PC-9 (cell line): ENCODE measurements around the gene KCNMB2. TPM values are rescaled to one million over a fixed set of nuclear protein-coding genes. Genes with fewer than 3 reads are reported as not detected.
"Not testable (repeated sequence)": the region's sequence is repeated elsewhere in the genome, so short reads cannot be mapped to it uniquely, and the experiment has no call there.

Experiments
- BruUV-seq: library from RNA; stranded (reverse); fragments of 400-500 nt; replicated peaks from 2 replicates; lab custom pipeline; 2021; lab: Mats Ljungman, UMichigan
- CTCF ChIA-PET: fragments of 300-600 bp; sonication (Branson Sonifier 250); formaldehyde crosslinking; loops from one replicate; lab custom pipeline; 2022; ENCODE audit warnings: antibody characterized with exemption; lab: Charles Lee
- POLR2A ChIA-PET: fragments of 300-600 bp; sonication (Branson Sonifier 250); formaldehyde crosslinking; loops from one replicate; lab custom pipeline; 2022; ENCODE audit warnings: antibody characterized with exemption; ENCODE audit not compliant: unreplicated experiment; lab: Charles Lee
- DNase-seq, 2 experiments: peaks; one replicate each; pipeline versions ENCODE4 v3.0.0 to v3.0.0-alpha.2; 2015 to 2022; ENCODE audit warnings: mixed read lengths in 1 of 2
- H2AFZ ChIP-seq: fragments of 200-600 bp; sonication (generic); 2 replicates; pipeline ENCODE4 v1.8.1; 2017; ENCODE audit warnings: antibody characterized with exemption
- H3F3A ChIP-seq: fragments of 200-600 bp; sonication (generic); 2 replicates; pipeline ENCODE4 v1.8.1; 2017; ENCODE audit warnings: antibody characterized with exemption, mild to moderate bottlenecking, low read depth; ENCODE audit not compliant: insufficient read depth
- H3K27ac ChIP-seq: fragments of 200-600 bp; sonication (generic); 2 replicates; pipeline ENCODE4 v1.6.1; 2016; ENCODE audit warnings: mixed run types
- H3K27me3 ChIP-seq: fragments of 200-600 bp; sonication (generic); 2 replicates; pipeline ENCODE4 v1.6.1; 2016; ENCODE audit warnings: low read depth, mixed run types; ENCODE audit not compliant: insufficient read depth
- H3K36me3 ChIP-seq: fragments of 200-600 bp; sonication (generic); 2 replicates; pipeline ENCODE4 v1.6.1; 2016; ENCODE audit warnings: low read depth, mixed run types
- H3K4me1 ChIP-seq: fragments of 200-600 bp; sonication (generic); replicated peaks from 2 replicates; pipeline ENCODE4 v1.6.1; 2016; ENCODE audit warnings: mixed run types; ENCODE audit not compliant: insufficient read depth
- H3K4me2 ChIP-seq: fragments of 200-600 bp; sonication (generic); 2 replicates; pipeline ENCODE4 v1.6.1; 2017; ENCODE audit warnings: mixed run types
- H3K4me3 ChIP-seq: fragments of 200-600 bp; sonication (generic); 2 replicates; pipeline ENCODE4 v1.6.1; 2016; ENCODE audit warnings: mixed run types
- H3K79me2 ChIP-seq: fragments of 200-600 bp; sonication (generic); 2 replicates; pipeline ENCODE4 v1.6.1; 2017; ENCODE audit warnings: low read depth, mixed run types
- H3K9me2 ChIP-seq: fragments of 200-600 bp; sonication (generic); 2 replicates; pipeline ENCODE4 v1.8.1; 2017; ENCODE audit warnings: mild to moderate bottlenecking; ENCODE audit not compliant: insufficient read depth
- H3K9me3 ChIP-seq: fragments of 200-600 bp; sonication (generic); 2 replicates; pipeline ENCODE4 v1.8.1; 2016; ENCODE audit warnings: low read depth; ENCODE audit not compliant: insufficient read depth
- H4K20me1 ChIP-seq: fragments of 200-600 bp; sonication (generic); 2 replicates; pipeline ENCODE4 v1.8.1; 2017; ENCODE audit not compliant: insufficient read depth
- EZH2 ChIP-seq: fragments of 200-600 bp; sonication (generic); IDR thresholded peaks from 2 replicates; pipeline ENCODE4 v1.8.0; 2017; ENCODE audit warnings: antibody characterized with exemption, low read depth
- intact Hi-C: fragments of 100-400 bp; cut with micrococcal nuclease; formaldehyde crosslinking; loops from one replicate; pipeline ENCODE4 v1.10.0; 2022; ENCODE audit not compliant: unreplicated experiment
- total RNA-seq: library from RNA; stranded (reverse); gene quantifications from 2 replicates; pipeline ENCODE4 v1.2.3, GENCODE V29; 2021
- TF ChIP-seq, protein P1 (sequence below): fragments of 200-600 bp; sonication (generic); conservative IDR thresholded peaks from 2 replicates; pipeline ENCODE4 v1.6.1; 2017; ENCODE audit warnings: mixed run types, antibody characterized with exemption, mild to moderate bottlenecking, moderate library complexity

KCNMB2 gene
- total RNA-seq, 1 experiment from 2014 or later, result not detected

- no peaks in the 10 kb centered on the region for H3K9me2 ChIP-seq
- H3K4me2 ChIP-seq, result no peak overlapping the region
- H4K20me1 ChIP-seq, result no peaks in the 10 kb centered on the region
- no peak overlapping the region for H3K4me3 ChIP-seq
- TF ChIP-seq, protein P1, sequence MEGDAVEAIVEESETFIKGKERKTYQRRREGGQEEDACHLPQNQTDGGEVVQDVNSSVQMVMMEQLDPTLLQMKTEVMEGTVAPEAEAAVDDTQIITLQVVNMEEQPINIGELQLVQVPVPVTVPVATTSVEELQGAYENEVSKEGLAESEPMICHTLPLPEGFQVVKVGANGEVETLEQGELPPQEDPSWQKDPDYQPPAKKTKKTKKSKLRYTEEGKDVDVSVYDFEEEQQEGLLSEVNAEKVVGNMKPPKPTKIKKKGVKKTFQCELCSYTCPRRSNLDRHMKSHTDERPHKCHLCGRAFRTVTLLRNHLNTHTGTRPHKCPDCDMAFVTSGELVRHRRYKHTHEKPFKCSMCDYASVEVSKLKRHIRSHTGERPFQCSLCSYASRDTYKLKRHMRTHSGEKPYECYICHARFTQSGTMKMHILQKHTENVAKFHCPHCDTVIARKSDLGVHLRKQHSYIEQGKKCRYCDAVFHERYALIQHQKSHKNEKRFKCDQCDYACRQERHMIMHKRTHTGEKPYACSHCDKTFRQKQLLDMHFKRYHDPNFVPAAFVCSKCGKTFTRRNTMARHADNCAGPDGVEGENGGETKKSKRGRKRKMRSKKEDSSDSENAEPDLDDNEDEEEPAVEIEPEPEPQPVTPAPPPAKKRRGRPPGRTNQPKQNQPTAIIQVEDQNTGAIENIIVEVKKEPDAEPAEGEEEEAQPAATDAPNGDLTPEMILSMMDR, result no peak
- TF ChIP-seq EZH2, result no peak
- H3K27me3 ChIP-seq, result no peaks in the 10 kb centered on the region
- no peaks in the 10 kb centered on the region for H3K79me2 ChIP-seq
- H3F3A ChIP-seq, result peaks cover under 1% of the 10 kb centered on the region; the same call in 1 of the 2 replicates
- no peak overlapping the region for H3K27ac ChIP-seq
- no TSS peak for BruUV-seq
- DNase-seq, result no peak
- ChIA-PET POLR2A (no interaction called here), CTCF (no interaction called here)
- peaks cover 1% of the 10 kb centered on the region for H3K4me1 ChIP-seq
- intact Hi-C loops, result no loop called here
- no peaks in the 10 kb centered on the region for H3K36me3 ChIP-seq
- H2AFZ ChIP-seq, result no peak overlapping the region
- H3K9me3 ChIP-seq, result no peaks in the 10 kb centered on the region
Observed at GRCh38 chr3:178513546-178514380, 22.5 kb upstream of the KCNMB2 start.

GRCh38 chr3:178514401-178514800 is 21.8 kb upstream of the KCNMB2 start:
- no peak for TF ChIP-seq EZH2
- TF ChIP-seq, protein P1, result no peak
- Histone ChIP-seq H4K20me1 (no peaks in the 10 kb centered on the region), H3K27me3 (no peaks in the 10 kb centered on the region), H3F3A (peaks cover 6% of the 10 kb centered on the region; the same call in 1 of the 2 replicates), H3K79me2 (no peaks in the 10 kb centered on the region), H2AFZ (no peak overlapping the region), H3K27ac (no peak overlapping the region), H3K4me1 (peaks cover 7% of the 10 kb centered on the region), H3K4me3 (no peak overlapping the region), H3K9me2 (no peaks in the 10 kb centered on the region), H3K9me3 (no peaks in the 10 kb centered on the region), H3K4me2 (no peak overlapping the region), H3K36me3 (no peaks in the 10 kb centered on the region)
- intact Hi-C loops, result no loop called here
- no TSS peak for BruUV-seq
- ChIA-PET POLR2A (no interaction called here), CTCF (no interaction called here)
- no peak for DNase-seq

GRCh38 chr3:178515076-178515744 is 21.0 kb upstream of the KCNMB2 start:
- H3K27ac ChIP-seq, H3K4me3 ChIP-seq, H3F3A ChIP-seq, H3K36me3 ChIP-seq, BruUV-seq, H4K20me1 ChIP-seq, H3K9me2 ChIP-seq, H3K79me2 ChIP-seq, DNase-seq, H3K4me1 ChIP-seq, intact Hi-C loops, H3K4me2 ChIP-seq, H3K9me3 ChIP-seq, H2AFZ ChIP-seq, CTCF ChIA-PET, POLR2A ChIA-PET, H3K27me3 ChIP-seq: not testable (repeated sequence)
